IPS-20b (cell line): ENCODE results near the gene PGBD5.
A peak's percentile ranks its signal among the peaks of the same experiment; 100 is the strongest.
"Not testable (repeated sequence)": the region's sequence is repeated elsewhere in the genome, so short reads cannot be mapped to it uniquely, and the experiment has no call there.

Experiments
- H3K27ac ChIP-seq: one replicate; pipeline ENCODE4 v1.5.1; 2013; ENCODE audit warnings: low read length
- H3K27me3 ChIP-seq: 2 replicates; pipeline ENCODE4 v1.6.1; 2013; ENCODE audit warnings: mild to moderate bottlenecking, low read length, inconsistent platforms; ENCODE audit not compliant: insufficient read depth
- H3K36me3 ChIP-seq: 2 replicates; pipeline ENCODE4 v1.6.1; 2013; ENCODE audit warnings: low read depth, mild to moderate bottlenecking, inconsistent platforms, low read length, moderate library complexity; ENCODE audit not compliant: insufficient read depth
- H3K4me1 ChIP-seq: 2 replicates; pipeline ENCODE4 v1.6.1; 2013; ENCODE audit warnings: mild to moderate bottlenecking, control low read depth, inconsistent platforms, low read length, moderate library complexity; ENCODE audit not compliant: insufficient read depth
- H3K4me3 ChIP-seq: 2 replicates; pipeline ENCODE4 v1.5.1; 2013; ENCODE audit warnings: mild to moderate bottlenecking, low read length, inconsistent platforms
- H3K9ac ChIP-seq: 2 replicates; pipeline ENCODE4 v1.6.1; 2013; ENCODE audit warnings: low read depth, mild to moderate bottlenecking, inconsistent platforms, low read length, moderate library complexity
- H3K9me3 ChIP-seq: 2 replicates; pipeline ENCODE4 v1.6.1; 2013; ENCODE audit warnings: mild to moderate bottlenecking, low read depth, low read length, inconsistent platforms; ENCODE audit not compliant: insufficient read depth

Gene PGBD5

DNA sequence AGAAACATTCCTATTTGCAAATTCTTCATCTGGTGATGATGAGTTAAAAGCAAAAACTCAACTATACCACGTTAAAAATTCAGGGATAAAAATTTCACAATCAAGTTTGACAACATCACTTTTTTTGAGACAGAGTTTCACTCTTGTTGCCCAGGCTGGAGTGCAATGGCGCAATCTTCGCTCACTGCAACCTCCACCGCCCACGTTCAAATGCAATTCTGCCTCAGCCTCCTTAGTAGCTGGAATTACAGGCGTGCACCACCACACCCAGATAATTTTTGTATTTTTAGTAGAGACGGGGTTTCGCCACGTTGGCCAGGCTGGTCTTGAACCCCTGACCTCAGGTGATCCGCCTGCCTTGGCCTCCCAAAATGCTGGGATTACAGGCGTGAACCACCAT lies 19.4 kb downstream of the PGBD5 start:
- not testable (repeated sequence) for H3K9me3 ChIP-seq, H3K36me3 ChIP-seq, H3K27ac ChIP-seq, H3K4me3 ChIP-seq, H3K9ac ChIP-seq, H3K27me3 ChIP-seq, H3K4me1 ChIP-seq

DNA sequence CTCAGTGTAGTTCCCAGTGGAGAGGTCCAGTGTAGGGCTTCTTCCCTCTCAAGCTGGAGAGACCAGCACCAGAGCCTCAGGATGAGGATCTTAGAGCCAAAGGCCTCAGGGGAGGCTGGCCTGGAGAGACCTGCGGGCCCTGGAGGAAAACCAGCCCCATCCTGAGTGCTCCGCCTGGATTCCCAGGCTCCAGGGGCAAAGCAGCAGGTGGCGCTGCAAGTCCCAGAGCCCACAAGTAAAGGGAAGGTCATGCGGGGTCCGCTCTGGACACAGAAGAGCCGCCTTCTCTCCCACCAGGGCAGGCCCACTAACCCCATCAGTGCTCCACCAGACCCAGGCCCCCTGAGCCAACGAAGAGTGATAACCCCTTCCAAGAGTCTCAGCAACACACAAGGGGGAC lies 22.7 kb downstream of the PGBD5 start:
- H3K9me3 ChIP-seq: no peaks in the 10 kb centered on the region
- H3K4me1 ChIP-seq: peaks cover 14% of the 10 kb centered on the region; the same call in 1 of the 2 replicates
- no peak overlapping the region for H3K4me3 ChIP-seq
- H3K27ac ChIP-seq: no peak overlapping the region
- no peaks in the 10 kb centered on the region for H3K27me3 ChIP-seq
- no peaks in the 10 kb centered on the region for H3K36me3 ChIP-seq
- H3K9ac ChIP-seq: no peak overlapping the region

DNA sequence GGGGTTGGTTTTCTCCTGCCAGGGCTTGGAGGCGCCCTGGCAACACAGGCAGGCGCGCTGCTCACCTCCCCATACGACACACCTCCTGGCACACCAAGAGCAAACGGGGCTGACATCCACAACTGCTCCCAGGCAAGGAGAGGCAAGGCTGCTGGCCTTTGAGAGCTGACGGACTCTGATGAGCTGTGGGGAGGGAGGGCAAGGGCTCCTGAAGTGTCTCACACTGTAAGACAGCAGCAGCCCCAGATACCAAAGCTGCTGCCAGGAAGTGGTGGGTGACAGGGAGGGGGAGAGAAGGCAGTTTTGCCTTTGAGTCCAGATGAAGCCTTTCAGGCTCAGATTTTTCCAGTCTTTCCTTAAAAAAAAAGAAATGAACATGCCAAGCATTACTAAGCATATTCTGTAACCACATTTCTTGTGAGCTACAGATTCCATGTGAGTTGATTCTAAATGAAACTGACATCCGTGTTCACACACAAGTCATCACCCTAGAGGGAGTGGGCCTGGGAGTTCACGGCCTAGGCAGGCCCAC lies 24.3 kb downstream of the PGBD5 start:
- Histone ChIP-seq H3K4me1 (peaks cover 14% of the 10 kb centered on the region; the same call in 1 of the 2 replicates), H3K27me3 (no peaks in the 10 kb centered on the region), H3K9me3 (no peaks in the 10 kb centered on the region), H3K36me3 (no peaks in the 10 kb centered on the region), H3K4me3 (no peak overlapping the region), H3K27ac (no peak overlapping the region), H3K9ac (no peak overlapping the region)

DNA sequence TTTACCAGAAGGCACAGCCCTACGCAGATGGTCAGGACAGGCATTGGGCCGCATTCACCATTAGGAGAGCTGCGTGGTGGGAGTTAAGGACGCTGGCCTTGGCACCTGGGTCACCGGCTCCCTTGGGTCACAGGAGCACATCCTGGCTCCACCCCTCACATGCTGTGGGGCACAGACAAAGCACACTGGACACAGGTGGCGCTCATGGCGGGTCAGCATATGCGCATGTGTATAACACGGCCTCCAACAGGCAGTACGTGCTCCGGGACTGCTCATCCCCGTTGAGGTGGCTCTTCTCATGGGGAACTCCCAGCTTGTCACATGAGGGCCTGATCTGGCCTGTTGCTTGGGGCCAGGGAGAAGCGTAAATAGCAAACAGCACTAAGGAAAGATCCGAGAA lies 25.0 kb downstream of the PGBD5 start:
- Histone ChIP-seq H3K27ac (no peak overlapping the region), H3K4me1 (peaks cover 14% of the 10 kb centered on the region; the same call in 1 of the 2 replicates), H3K4me3 (no peak overlapping the region), H3K27me3 (no peaks in the 10 kb centered on the region), H3K9me3 (no peaks in the 10 kb centered on the region), H3K9ac (no peak overlapping the region), H3K36me3 (no peaks in the 10 kb centered on the region)

DNA sequence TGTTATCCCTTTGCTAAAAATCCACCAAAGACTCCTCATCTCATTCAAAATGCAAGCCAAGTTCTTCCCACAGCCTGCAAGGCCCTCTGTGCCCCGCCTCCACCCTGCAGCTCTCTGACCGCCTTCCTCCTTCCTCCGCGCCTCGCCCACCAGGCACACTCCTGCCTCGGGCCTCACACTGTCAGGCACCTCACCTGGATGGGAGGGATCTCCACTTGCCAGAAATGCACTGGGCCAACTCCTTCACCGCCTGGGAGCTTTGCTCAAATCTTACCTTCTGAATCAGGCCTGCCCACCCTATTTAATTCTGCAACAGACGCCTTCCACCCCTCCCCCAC lies 26.2 kb downstream of the PGBD5 start:
- Histone ChIP-seq H3K9me3 (no peaks in the 10 kb centered on the region), H3K27me3 (no peaks in the 10 kb centered on the region), H3K4me3 (no peak overlapping the region), H3K36me3 (no peaks in the 10 kb centered on the region), H3K4me1 (peaks cover 14% of the 10 kb centered on the region; the same call in 1 of the 2 replicates), H3K27ac (no peak overlapping the region), H3K9ac (no peak overlapping the region)

DNA sequence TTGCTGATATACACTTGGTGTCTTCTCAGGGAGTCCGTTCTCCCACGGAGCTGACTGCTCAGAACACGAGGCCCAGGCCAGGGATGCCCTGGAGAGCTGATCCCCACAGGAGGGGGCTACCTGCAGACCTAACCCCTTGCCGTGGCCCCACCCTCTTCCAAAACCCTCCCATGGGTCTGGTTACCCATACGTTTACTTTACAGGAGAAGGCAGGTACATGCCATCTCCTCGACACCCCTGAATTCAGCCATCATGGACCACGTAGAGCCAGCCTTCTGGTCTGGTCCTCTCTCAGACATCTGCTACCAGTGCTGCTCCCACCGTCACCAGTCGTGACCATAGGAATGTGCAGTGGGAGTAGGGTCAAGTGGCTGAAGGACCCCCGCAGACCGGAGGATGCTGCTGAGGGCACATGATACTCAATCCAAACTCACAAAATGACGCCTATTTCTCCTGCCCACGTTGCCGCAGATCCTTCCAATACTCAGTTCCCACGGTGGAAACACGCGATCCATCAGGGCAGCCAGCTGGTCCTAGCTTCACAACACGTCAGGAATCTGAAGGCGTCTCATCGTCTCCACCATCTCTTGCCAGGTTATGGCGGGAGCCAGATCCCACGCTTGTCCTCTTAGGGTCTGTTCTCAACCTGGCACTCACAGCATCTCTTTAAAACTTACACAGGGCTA lies 26.7 kb downstream of the PGBD5 start:
- no peaks in the 10 kb centered on the region for H3K9me3 ChIP-seq
- no peak overlapping the region for H3K4me3 ChIP-seq
- no peaks in the 10 kb centered on the region for H3K27me3 ChIP-seq
- no peak overlapping the region for H3K27ac ChIP-seq
- no peak overlapping the region for H3K9ac ChIP-seq
- no peaks in the 10 kb centered on the region for H3K36me3 ChIP-seq
- peaks cover 14% of the 10 kb centered on the region; the same call in 1 of the 2 replicates for H3K4me1 ChIP-seq

DNA sequence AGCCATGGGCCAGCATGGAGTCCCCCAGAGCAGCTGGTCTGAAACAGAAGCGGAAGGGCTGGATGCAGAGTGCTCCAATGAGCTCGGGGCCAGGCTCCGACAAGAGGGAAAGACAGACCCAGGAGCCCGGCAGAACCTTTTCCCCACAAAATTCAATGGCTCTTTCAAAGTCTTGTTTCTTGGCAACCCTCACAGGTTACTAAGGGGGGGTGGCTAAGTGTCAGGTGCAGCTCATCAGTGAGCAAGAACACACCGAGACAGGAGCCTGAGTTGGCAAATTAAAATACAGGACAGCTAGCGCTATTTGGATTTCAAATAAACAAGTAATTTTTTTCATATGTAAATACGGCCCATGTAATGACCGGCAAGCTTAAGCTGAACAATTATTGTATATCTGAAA lies 27.3 kb downstream of the PGBD5 start:
- Histone ChIP-seq H3K4me3 (no peak overlapping the region), H3K27ac (no peak overlapping the region), H3K36me3 (no peaks in the 10 kb centered on the region), H3K9me3 (no peaks in the 10 kb centered on the region), H3K27me3 (no peaks in the 10 kb centered on the region), H3K9ac (no peak overlapping the region), H3K4me1 (peaks cover 17% of the 10 kb centered on the region; the same call in 1 of the 2 replicates)

DNA sequence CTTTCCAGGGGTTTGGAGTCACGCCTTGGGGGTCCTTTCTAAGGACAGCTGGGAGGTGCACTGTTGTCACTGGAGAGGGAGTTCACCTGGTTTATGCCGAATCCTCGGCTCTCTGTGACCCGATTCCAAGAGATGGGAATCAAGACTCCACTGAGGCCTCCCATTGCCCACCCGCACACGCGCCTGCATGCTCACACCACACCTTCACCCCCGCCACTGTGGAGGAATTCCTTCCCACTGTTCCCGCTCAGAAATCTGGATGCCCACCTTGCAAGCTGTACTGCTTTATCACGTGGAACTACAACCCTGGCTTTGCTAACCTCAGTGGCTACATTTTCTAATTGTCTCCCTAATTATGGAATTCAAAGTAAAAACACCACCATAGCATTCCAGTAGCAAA lies 29.2 kb downstream of the PGBD5 start:
- no peaks in the 10 kb centered on the region for H3K36me3 ChIP-seq
- no peak overlapping the region for H3K9ac ChIP-seq
- H3K27me3 ChIP-seq: no peaks in the 10 kb centered on the region
- no peak overlapping the region for H3K27ac ChIP-seq
- no peak overlapping the region for H3K4me3 ChIP-seq
- H3K9me3 ChIP-seq: no peaks in the 10 kb centered on the region
- peaks cover 25% of the 10 kb centered on the region; the same call in 1 of the 2 replicates for H3K4me1 ChIP-seq

DNA sequence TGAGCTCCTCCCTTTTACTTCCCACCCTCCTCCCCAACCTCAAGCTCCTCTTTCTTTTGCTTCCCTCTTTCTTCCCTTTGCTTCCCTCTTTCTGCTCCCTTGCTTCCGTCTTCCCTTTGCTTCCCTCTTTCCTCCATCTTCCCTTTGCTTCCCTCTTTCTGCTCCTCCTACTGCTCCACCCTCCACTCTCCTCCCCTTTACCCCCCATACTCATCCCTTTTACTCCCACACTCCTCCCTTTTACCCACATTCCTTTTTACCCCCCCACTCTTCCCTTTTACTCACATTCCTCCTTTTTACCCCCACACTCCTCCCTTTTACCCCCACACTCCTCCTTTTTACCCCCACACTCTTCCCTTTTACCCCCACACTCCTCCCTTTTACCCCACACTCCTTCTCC lies 30.2 kb downstream of the PGBD5 start:
- peaks cover 30% of the 10 kb centered on the region; the same call in 1 of the 2 replicates for H3K4me1 ChIP-seq
- H3K9ac ChIP-seq: no peak overlapping the region
- no peak overlapping the region for H3K4me3 ChIP-seq
- H3K27me3 ChIP-seq: no peaks in the 10 kb centered on the region
- H3K27ac ChIP-seq: no peak overlapping the region
- no peaks in the 10 kb centered on the region for H3K9me3 ChIP-seq
- no peaks in the 10 kb centered on the region for H3K36me3 ChIP-seq

DNA sequence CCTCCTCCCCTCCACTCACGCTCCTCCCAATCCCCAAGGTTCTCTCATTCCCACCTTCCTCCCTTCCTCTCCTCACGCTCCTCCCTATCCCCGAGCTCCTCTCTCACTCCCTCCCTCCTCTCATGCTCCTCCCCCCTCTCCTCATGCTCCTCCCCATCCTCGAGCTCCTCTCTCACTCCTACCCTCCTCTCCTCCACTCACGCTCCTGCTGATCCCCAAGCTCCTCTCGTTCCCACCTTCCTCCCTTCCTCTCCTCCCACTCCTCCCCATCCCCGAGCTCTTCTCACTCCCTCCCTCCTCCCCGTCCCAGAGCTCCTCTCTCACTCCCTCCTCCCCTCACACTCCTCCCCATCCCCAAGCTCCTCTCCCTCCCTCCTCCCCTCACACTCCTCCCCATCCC lies 31.4 kb downstream of the PGBD5 start:
- H3K27ac ChIP-seq: no peak overlapping the region
- no peaks in the 10 kb centered on the region for H3K36me3 ChIP-seq
- peaks cover 22% of the 10 kb centered on the region; the same call in 1 of the 2 replicates for H3K4me1 ChIP-seq
- no peak overlapping the region for H3K9ac ChIP-seq
- H3K4me3 ChIP-seq: no peak overlapping the region
- no peaks in the 10 kb centered on the region for H3K27me3 ChIP-seq
- H3K9me3 ChIP-seq: no peaks in the 10 kb centered on the region

DNA sequence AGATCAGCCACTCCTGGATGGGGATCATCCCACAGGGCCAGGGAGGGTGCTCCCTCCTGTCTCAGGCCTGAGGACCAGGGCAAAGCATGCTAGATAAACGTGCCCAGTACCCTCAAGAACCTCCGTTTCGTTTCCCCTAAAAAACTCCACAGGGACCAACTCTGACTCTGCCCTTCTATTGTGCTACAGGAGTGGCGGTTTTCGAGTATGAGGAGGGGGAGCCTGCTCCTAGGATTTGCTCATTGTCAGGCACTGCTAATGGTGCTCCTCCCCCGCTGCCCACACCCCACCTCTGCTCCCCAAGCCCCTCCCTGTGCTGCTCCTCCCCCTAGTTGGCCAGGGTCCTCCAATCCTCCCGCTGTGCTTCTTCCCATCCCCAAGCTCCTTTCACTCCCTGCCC lies 32.0 kb downstream of the PGBD5 start:
- Histone ChIP-seq H3K9me3 (no peaks in the 10 kb centered on the region), H3K27ac (no peak overlapping the region), H3K9ac (peak overlapping the region; percentile 47; the same call in 1 of the 2 replicates), H3K4me1 (peaks cover 22% of the 10 kb centered on the region; the same call in 1 of the 2 replicates), H3K36me3 (no peaks in the 10 kb centered on the region), H3K27me3 (no peaks in the 10 kb centered on the region), H3K4me3 (peak overlapping the region; percentile 35; the same call in 1 of the 2 replicates)

DNA sequence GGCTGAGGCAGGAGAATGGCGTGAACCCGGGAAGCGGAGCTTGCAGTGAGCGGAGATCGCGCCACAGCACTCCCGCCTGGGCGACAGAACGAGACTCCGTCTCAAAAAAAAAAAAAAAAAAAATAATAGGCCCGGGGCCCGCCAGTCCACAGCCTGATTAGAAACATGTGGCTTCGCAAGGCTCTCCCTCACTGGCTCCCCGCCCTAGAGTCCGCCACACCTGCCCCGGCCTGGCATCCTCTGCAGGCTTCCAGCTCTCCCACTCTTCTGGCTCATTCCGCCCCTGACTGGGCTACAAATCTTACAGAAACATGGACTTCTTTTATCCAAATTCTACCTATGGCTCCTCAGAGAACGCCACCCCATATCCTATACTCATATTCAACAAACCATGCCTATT lies 32.4 kb downstream of the PGBD5 start:
- peak overlapping the region; percentile 47; the same call in 1 of the 2 replicates for H3K9ac ChIP-seq
- H3K27me3 ChIP-seq: no peaks in the 10 kb centered on the region
- H3K4me3 ChIP-seq: peak overlapping the region; percentile 35; the same call in 1 of the 2 replicates
- peaks cover 22% of the 10 kb centered on the region; the same call in 1 of the 2 replicates for H3K4me1 ChIP-seq
- no peaks in the 10 kb centered on the region for H3K36me3 ChIP-seq
- no peak overlapping the region for H3K27ac ChIP-seq
- H3K9me3 ChIP-seq: no peaks in the 10 kb centered on the region
